ENCODE data around the gene DOCK3.
"Not testable (repeated sequence)": the region's sequence is repeated elsewhere in the genome, so short reads cannot be mapped to it uniquely, and the experiment has no call there.

Gene DOCK3

GRCh38 chr3:50885070-50885850 is 210.5 kb downstream of the DOCK3 start:
- DNase-seq (ENCODE audit: low read depth), result no peak

DNA sequence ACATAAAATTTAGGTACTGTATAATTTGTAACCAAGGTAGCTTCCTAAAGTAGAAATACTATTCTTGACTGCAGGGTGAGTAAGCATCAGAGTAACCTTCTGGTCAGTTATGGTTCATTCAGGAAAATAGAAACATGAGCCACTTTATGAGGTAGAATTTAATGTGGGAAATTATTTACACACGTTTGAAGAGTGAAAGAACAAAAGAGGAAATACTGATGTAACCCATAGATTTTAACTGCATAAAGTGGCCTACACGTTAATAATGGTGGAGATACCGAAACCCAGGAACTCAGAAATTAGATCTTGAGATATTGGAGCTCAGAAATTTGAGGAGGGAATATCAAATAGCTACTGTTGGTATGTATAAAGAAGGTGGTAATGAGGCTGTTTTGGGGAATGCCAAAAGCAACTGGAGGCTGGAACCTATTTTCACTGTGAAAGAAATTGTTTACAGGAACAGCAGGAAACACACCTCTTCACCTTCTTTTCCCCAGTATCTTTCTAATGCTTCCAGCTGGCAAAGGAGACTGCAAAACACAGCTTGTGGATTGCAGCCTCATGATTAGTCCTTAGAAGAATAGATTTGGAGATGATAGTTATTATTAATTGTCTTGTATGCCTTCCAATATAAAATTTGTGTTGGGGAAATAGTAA is 216.1 kb downstream of the DOCK3 start:
- DNase-seq (ENCODE audit: low read depth), result no peak

DNA sequence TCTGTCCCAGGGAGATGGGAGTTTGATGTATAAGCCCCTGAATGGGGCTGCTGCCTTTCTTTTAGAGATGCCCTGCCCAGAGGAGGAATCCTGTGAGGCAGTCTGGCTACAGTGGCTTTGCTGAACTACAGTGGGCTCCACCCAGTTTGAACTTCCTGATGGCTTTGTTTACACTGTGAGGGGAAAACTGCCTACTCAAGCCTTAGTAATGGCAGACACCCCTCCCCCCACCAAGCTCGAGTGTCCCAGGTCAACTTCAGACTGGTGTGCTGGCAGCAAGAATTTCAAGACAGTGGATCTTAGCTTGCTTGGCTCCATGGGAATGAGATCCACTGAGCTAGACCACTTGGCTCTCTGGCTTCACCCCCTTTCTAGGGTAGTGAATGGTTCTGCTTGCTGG is 226.4 kb downstream of the DOCK3 start:
- DNase-seq (ENCODE audit: low read depth), result not testable (repeated sequence)

- DNase-seq (ENCODE audit: low read depth), result no peak
Observed at GRCh38 chr3:50912746-50913145, 238.0 kb downstream of the DOCK3 start.

GRCh38 chr3:50913260-50913659 is 238.5 kb downstream of the DOCK3 start:
- no peak for DNase-seq (ENCODE audit: low read depth)

- not testable (repeated sequence) for DNase-seq (ENCODE audit: low read depth)
Observed at GRCh38 chr3:50922071-50922470, 247.3 kb downstream of the DOCK3 start.

GRCh38 chr3:50923955-50924354 is 249.2 kb downstream of the DOCK3 start:
- DNase-seq (ENCODE audit: low read depth), result no peak

- no peak for DNase-seq (ENCODE audit: low read depth)
Observed at GRCh38 chr3:50924638-50925037, 249.9 kb downstream of the DOCK3 start.

DNA sequence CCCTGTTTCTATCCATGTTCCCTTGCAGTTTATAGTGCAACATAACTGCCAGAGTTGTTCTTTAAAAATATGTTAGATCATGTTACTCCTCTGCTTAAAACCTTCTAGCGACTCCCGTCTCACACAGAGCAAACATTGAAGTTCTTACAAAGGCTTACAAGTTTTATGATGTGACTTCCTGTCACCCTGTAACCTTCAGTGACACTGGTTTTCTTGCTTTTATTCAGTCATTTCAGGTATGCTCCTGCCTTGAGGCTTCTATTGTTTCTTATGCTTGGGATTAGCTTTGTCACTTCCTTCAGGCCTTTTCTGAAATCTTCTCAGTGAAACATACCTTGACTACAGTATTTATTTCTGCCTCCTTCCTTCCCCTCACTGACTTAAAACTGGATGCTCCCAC is 252.1 kb downstream of the DOCK3 start:
- no peak for DNase-seq (ENCODE audit: low read depth)

GRCh38 chr3:50930371-50931208 is 255.9 kb downstream of the DOCK3 start:
- no peak for DNase-seq (ENCODE audit: low read depth)

DNA sequence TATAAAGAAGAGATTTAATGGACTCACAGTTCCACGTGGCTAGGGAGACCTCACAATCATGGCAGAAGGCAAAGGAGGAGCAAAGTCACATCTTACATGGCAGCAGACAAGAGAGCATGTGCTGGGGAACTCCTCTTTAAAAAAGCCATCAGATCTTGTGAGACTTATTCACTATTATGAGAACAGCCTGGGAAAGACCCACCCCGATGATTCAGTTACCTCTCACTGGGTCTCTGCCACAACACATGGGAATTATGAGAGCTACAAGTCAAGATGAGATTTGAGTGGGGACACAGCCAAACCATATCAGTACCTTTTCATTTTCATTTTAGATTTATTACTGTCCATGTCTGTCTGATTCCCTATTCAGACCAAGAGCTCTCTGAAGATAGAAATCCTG is 258.2 kb downstream of the DOCK3 start:
- DNase-seq (ENCODE audit: low read depth), result not testable (repeated sequence)

DNA sequence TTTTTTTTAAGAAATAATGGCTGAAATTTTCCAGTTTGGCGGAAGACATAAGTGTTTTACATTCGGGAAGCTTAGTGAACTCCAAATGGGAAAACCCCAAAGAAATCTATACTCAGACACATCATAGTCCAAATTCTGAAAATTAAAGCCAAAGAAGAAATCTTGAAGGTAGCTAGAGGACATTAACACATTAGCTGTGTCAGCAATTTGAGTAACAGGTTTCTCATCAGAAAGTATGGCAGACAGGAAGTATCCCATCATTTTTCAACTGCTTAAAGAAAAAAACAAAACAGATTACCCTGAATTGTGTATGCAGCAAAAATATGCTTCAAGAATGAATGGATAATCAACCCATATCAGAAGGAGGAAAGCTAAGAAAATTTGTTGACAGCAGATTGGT is 261.7 kb downstream of the DOCK3 start:
- DNase-seq (ENCODE audit: low read depth), result no peak

DNA sequence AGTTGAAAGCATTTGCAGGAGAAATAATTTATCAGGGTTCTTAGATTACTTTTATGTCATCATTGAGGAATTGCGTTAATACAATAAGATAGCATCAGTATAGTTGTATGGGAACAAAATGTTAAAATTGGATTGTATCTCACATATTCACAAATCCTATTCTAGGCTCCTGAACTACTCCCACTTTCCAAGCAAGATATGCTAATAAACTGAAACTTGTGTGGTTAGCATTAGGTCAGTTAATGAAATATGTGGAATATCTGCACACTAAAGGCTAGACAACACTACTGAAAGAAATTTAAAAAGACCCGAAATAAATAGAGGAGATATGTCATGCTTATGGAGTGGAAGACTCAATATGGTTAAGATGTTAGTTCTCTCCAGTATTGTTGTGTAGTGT is 272.7 kb downstream of the DOCK3 start:
- no peak for DNase-seq (ENCODE audit: low read depth)

DNA sequence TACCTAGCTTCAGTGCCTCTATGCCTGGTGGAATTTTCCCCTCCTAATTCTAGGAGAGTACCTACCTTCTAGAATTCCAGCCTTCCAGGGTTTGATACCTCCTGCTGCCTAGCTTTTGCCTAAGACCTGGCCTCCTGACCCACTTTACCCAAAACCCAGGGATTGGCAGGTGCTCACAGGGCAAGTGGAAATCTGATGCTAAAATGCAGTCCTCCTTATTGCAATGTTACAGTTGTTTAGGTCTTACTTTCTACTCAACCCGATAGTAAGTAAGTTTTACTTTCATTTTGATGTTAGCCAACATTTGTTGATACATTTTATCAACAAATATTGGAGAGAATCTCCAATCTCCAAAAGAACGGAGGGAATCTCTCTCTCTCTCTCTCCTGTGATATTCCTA is 275.9 kb downstream of the DOCK3 start:
- no peak for DNase-seq (ENCODE audit: low read depth)

DNA sequence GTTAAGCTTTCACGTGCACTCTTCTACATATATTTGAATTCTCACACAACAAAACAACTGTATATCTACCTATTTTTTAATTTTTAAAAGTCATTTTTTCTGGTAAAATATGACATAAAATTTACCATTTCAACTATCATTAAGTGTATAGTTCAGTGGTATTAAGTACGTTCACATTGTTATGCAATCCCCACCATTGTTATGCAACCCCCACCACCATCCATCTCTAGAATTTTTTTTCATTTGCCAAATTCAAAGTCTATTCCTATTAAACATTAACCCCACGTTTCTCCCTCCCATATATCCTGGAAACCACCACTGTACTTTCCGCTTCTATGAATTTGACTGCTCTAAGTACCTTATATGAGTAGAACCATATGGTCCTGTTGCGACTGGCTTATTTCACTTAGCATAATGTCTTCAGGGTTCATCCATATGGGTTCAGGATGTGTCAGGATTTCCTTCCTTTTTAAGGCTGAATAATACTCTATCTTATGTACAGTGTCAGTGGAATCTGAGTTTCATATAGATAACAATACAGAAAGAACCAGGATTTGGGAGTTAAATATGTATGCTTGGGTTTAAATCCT is 279.2 kb downstream of the DOCK3 start:
- DNase-seq (ENCODE audit: low read depth), result no peak

DNA sequence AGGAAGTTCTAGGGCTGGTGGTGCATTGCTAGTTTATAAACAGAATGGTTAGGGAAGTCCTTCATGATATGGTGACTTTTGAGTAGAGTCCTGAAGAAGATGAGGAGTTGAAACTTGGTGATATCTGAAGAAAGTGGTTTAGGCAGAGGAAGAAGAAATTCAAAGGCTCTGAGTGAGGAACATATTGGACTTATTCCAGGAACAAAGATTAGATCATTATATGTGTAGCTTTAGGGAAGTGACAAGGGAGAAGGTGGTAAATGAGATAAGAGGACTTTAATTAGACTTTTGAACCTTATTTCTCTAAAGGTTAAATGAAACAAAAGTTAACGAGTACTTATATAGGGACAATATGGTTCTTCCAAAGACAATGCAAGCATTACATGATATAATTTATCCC is 286.7 kb downstream of the DOCK3 start:
- DNase-seq (ENCODE audit: low read depth), result no peak

- DNase-seq (ENCODE audit: low read depth), result peak; percentile 34
Observed at GRCh38 chr3:50971487-50971924, 296.8 kb downstream of the DOCK3 start.

DNA sequence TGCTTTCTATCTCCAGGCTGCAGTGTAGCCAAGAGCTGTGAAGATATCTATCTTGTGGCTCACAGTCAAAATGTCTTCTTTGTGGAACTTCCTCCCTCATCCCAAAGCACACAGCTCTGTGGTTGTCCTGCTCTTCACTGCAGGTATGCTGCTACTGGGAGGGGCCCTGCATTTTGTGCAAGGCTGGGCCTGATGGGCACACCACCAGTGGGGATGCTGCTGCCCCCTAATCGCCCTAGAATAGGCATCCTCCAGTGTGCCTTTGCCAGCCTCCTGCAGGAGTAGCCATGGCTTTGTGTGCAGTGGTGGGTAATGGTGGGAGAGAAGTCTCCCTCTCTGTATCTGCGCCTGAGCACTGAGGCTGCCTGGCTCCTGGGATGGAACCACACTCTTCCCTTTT is 297.3 kb downstream of the DOCK3 start:
- DNase-seq (ENCODE audit: low read depth), result no peak

- not testable (repeated sequence) for DNase-seq (ENCODE audit: low read depth)
Observed at GRCh38 chr3:50978586-50978985, 303.9 kb downstream of the DOCK3 start.

GRCh38 chr3:50978991-50979667 is 304.4 kb downstream of the DOCK3 start:
- DNase-seq (ENCODE audit: low read depth), result no peak

- DNase-seq (ENCODE audit: low read depth), result no peak
Observed at GRCh38 chr3:50982540-50983325, 308.0 kb downstream of the DOCK3 start.
